Adipocyte (in vitro differentiated cells): Measurements from ENCODE around the gene CEP126.
A peak's percentile ranks its signal among the peaks of the same experiment; 100 is the strongest.

Source experiments
- DNase-seq: peaks from one replicate; pipeline ENCODE4 v3.0.0-alpha.2; 2015; ENCODE audit warnings: low read depth
- H3K27me3 ChIP-seq: replicated peaks from 2 replicates; pipeline ENCODE4 v1.7.0; 2013; ENCODE audit warnings: mild to moderate bottlenecking, low read length, moderate library complexity; ENCODE audit not compliant: control insufficient read depth, insufficient read depth
- H3K36me3 ChIP-seq: 2 replicates; pipeline ENCODE4 v1.7.0; 2013; ENCODE audit warnings: low read length, mild to moderate bottlenecking, moderate library complexity; ENCODE audit not compliant: control insufficient read depth, insufficient read depth, severe bottlenecking
- H3K4me1 ChIP-seq: 2 replicates; pipeline ENCODE4 v1.7.0; 2013; ENCODE audit warnings: mild to moderate bottlenecking, low read length, moderate library complexity; ENCODE audit not compliant: control insufficient read depth, insufficient read depth
- H3K4me3 ChIP-seq: 2 replicates; pipeline ENCODE4 v1.7.0; 2013; ENCODE audit warnings: mild to moderate bottlenecking, low read length, moderate library complexity
- H3K9ac ChIP-seq: 2 replicates; pipeline ENCODE4 v1.7.0; 2013; ENCODE audit warnings: mild to moderate bottlenecking, low read length, moderate library complexity
- H3K9me3 ChIP-seq: 2 replicates; pipeline ENCODE4 v1.7.0; 2013; ENCODE audit warnings: mild to moderate bottlenecking, low read length, moderate library complexity; ENCODE audit not compliant: control insufficient read depth

Gene CEP126

GRCh38 chr11:102017026-102017425, 102.2 kb downstream of the CEP126 start:
- Histone ChIP-seq H3K9me3 (no peaks in the 10 kb centered on the region), H3K4me3 (peak overlapping the region; percentile 34), H3K36me3 (no peaks in the 10 kb centered on the region), H3K9ac (no peak overlapping the region), H3K4me1 (peaks cover 19% of the 10 kb centered on the region), H3K27me3 (no peaks in the 10 kb centered on the region)
- no peak for DNase-seq

GRCh38 chr11:102026217-102026616, 111.4 kb downstream of the CEP126 start:
- Histone ChIP-seq H3K4me1 (peaks cover 8% of the 10 kb centered on the region), H3K9me3 (no peaks in the 10 kb centered on the region), H3K36me3 (no peaks in the 10 kb centered on the region), H3K4me3 (no peak overlapping the region), H3K27me3 (no peaks in the 10 kb centered on the region), H3K9ac (no peak overlapping the region)
- DNase-seq, result no peak

GRCh38 chr11:102026959-102027358, 112.1 kb downstream of the CEP126 start:
- Histone ChIP-seq H3K27me3 (no peaks in the 10 kb centered on the region), H3K4me3 (no peak overlapping the region), H3K9me3 (no peaks in the 10 kb centered on the region), H3K36me3 (no peaks in the 10 kb centered on the region), H3K4me1 (peaks cover 8% of the 10 kb centered on the region), H3K9ac (no peak overlapping the region)
- DNase-seq, result no peak

GRCh38 chr11:102036757-102037156, 121.9 kb downstream of the CEP126 start:
- H3K27me3 ChIP-seq, result no peaks in the 10 kb centered on the region
- no peaks in the 10 kb centered on the region for H3K4me1 ChIP-seq
- H3K4me3 ChIP-seq, result no peak overlapping the region
- H3K9me3 ChIP-seq, result no peaks in the 10 kb centered on the region
- no peak for DNase-seq
- H3K36me3 ChIP-seq, result no peaks in the 10 kb centered on the region
- H3K9ac ChIP-seq, result no peak overlapping the region

GRCh38 chr11:102046841-102047240, 132.0 kb downstream of the CEP126 start:
- Histone ChIP-seq H3K36me3 (no peaks in the 10 kb centered on the region), H3K4me3 (peak overlapping the region; percentile 85), H3K4me1 (peaks cover 3% of the 10 kb centered on the region), H3K27me3 (no peaks in the 10 kb centered on the region), H3K9me3 (no peaks in the 10 kb centered on the region), H3K9ac (peak overlapping the region; percentile 88)
- DNase-seq, result peak; percentile 60

- Histone ChIP-seq H3K9ac (peak within 1 kb of the TSS; percentile 88), H3K4me3 (peak within 1 kb of the TSS; percentile 85), H3K36me3 (no peaks in the 10 kb centered on the region), H3K9me3 (no peaks in the 10 kb centered on the region), H3K27me3 (no peaks in the 10 kb centered on the region), H3K4me1 (peaks cover 3% of the 10 kb centered on the region)
- peak; percentile 94 for DNase-seq
Observed at GRCh38 chr11:102047305-102047924, 132.6 kb downstream of the CEP126 start, which contains the start of gene CFAP300. Gene CFAP300, plus strand, starts transcription at chr11:102047437. Its CDS starts 34 bp downstream, at chr11:102047471.
